ENCODE results near the gene FOXP1. TPM values are rescaled to one million over a fixed set of nuclear protein-coding genes. Genes with fewer than 3 reads are reported as not detected.

FOXP1 gene
- total RNA-seq, 4 donors from 2014 or later = 86.4 to 107 (median 93.8) TPM

DNA sequence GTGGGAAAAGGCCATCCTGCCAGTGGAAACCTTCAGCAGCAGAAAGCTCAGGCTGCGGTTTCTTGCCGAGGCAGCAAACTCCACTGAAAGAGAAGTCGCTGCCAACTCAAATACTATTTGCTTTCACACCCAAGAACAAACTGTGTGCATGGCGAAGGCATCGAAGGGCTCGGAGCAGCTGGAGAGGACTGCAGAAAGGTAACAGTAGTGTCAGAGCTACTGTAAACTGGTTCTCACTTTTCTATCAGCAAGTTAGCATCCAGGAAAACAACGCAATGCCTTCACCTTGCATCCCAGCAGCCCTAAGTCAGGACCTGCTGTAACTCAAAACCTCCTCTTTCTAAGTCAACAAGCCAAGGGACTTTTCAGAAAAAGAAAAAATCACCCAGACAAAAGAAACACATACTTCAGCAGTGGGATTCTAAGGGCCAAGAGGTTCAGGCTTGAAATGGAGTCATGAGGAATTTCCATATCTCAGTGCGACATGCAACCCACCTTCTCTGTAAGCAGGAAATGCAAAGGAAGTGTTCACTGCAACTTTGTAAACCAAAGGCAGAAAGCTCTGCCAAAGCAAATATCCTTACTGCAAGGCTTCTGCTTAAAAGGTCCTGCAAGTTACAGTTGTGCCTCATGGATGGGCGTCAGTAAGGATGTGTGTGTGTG lies 193.5 kb downstream of the FOXP1 start:
- Histone ChIP-seq H3K36me3 (no peaks in the 10 kb centered on the region), H3K4me1 (peaks cover 0 to 49% (median 15%) of the 10 kb centered on the region in 4 donors), H3K4me3 (peak overlapping the region in 2 of 4 donors; percentile 8 to 25), H3K27me3 (no peaks in the 10 kb centered on the region), H3K9me3 (no peaks in the 10 kb centered on the region), H3K27ac (peak overlapping the region in 2 of 4 donors; percentile 40 to 49)
- peak in 1 of 2 donors; percentile 32 for DNase-seq (ENCODE audit: low spot score in 2 of 2)
- peak in 1 of 2 donors; percentile 55 for TF ChIP-seq EP300 (IDR thresholded peaks at IDR 0.05)
- TF ChIP-seq POLR2A (IDR thresholded peaks at IDR 0.05) = no peak
- TF ChIP-seq, protein P1, sequence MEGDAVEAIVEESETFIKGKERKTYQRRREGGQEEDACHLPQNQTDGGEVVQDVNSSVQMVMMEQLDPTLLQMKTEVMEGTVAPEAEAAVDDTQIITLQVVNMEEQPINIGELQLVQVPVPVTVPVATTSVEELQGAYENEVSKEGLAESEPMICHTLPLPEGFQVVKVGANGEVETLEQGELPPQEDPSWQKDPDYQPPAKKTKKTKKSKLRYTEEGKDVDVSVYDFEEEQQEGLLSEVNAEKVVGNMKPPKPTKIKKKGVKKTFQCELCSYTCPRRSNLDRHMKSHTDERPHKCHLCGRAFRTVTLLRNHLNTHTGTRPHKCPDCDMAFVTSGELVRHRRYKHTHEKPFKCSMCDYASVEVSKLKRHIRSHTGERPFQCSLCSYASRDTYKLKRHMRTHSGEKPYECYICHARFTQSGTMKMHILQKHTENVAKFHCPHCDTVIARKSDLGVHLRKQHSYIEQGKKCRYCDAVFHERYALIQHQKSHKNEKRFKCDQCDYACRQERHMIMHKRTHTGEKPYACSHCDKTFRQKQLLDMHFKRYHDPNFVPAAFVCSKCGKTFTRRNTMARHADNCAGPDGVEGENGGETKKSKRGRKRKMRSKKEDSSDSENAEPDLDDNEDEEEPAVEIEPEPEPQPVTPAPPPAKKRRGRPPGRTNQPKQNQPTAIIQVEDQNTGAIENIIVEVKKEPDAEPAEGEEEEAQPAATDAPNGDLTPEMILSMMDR (IDR thresholded peaks at IDR 0.05) = no peak
- WGBS, 2 donors = 13% methylated on average over 9 of the region's 9 CpGs

DNA sequence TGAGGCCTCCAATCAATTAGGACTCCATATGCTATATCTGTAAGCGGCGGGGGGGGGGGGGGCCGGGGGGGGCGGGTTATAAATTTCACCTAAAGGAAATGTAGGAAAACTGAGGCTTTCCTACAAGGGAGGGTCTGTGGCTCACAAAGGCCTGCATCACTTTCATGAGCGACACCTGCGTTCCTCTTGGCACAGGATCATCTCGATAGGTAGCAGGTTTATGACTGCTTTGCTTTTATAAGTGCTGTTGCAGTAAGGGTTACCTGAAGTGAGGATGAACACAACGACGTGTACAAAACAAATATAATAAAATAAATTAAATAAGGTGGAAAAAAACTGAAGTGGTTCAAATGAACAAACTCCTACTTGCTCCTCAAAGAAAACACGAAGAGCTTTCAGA lies 194.3 kb downstream of the FOXP1 start:
- peaks cover 0 to 57% (median 15%) of the 10 kb centered on the region in 4 donors for H3K4me1 ChIP-seq
- no peak for TF ChIP-seq POLR2A (IDR thresholded peaks at IDR 0.05)
- TF ChIP-seq, protein P1 (IDR thresholded peaks at IDR 0.05) = no peak
- TF ChIP-seq EP300 (IDR thresholded peaks at IDR 0.05) = no peak
- H3K9me3 ChIP-seq = no peaks in the 10 kb centered on the region
- H3K27ac ChIP-seq = peak overlapping the region in 1 of 4 donors; percentile 18
- no peaks in the 10 kb centered on the region for H3K36me3 ChIP-seq
- H3K4me3 ChIP-seq = no peak overlapping the region
- WGBS, 2 donors = 57 to 59% methylated on average over 10 of the region's 10 CpGs
- no peak for DNase-seq (ENCODE audit: low spot score in 2 of 2)
- H3K27me3 ChIP-seq = no peaks in the 10 kb centered on the region

GRCh38 chr3:71388535-71389120 lies 194.9 kb downstream of the FOXP1 start:
- H3K9me3 ChIP-seq = no peaks in the 10 kb centered on the region
- H3K27ac ChIP-seq = no peak overlapping the region
- TF ChIP-seq EP300 (IDR thresholded peaks at IDR 0.05) (no peak), POLR2A (IDR thresholded peaks at IDR 0.05) (no peak)
- TF ChIP-seq, protein P1 (IDR thresholded peaks at IDR 0.05) = no peak
- peaks cover 0 to 58% (median 15%) of the 10 kb centered on the region in 4 donors for H3K4me1 ChIP-seq
- H3K4me3 ChIP-seq = no peak overlapping the region
- no peaks in the 10 kb centered on the region for H3K27me3 ChIP-seq
- no peaks in the 10 kb centered on the region for H3K36me3 ChIP-seq
- no peak for DNase-seq (ENCODE audit: low spot score in 2 of 2)
- WGBS, 2 donors = 76 to 86% methylated on average over 6 of the region's 6 CpGs

GRCh38 chr3:71387586-71387985 lies 195.9 kb downstream of the FOXP1 start:
- Histone ChIP-seq H3K4me1 (peaks cover 0 to 58% (median 15%) of the 10 kb centered on the region in 4 donors), H3K9me3 (no peaks in the 10 kb centered on the region), H3K27me3 (no peaks in the 10 kb centered on the region), H3K27ac (no peak overlapping the region), H3K36me3 (no peaks in the 10 kb centered on the region), H3K4me3 (no peak overlapping the region)
- TF ChIP-seq POLR2A (IDR thresholded peaks at IDR 0.05) = no peak
- DNase-seq (ENCODE audit: low spot score in 2 of 2) = no peak
- WGBS, 2 donors = 87 to 88% methylated on average over 8 of the region's 8 CpGs

GRCh38 chr3:71384837-71385716 lies 198.5 kb downstream of the FOXP1 start:
- Histone ChIP-seq H3K36me3 (no peaks in the 10 kb centered on the region), H3K9me3 (no peaks in the 10 kb centered on the region), H3K27ac (no peak overlapping the region), H3K4me1 (peaks cover 0 to 36% (median 9%) of the 10 kb centered on the region in 4 donors), H3K27me3 (no peaks in the 10 kb centered on the region), H3K4me3 (no peak overlapping the region)
- DNase-seq (ENCODE audit: low spot score in 2 of 2) = no peak
- 51 to 67% methylated on average over 7 of the region's 7 CpGs for WGBS, 2 donors
- no peak for TF ChIP-seq EP300 (IDR thresholded peaks at IDR 0.05)
- TF ChIP-seq POLR2A (IDR thresholded peaks at IDR 0.05) = no peak
- TF ChIP-seq, protein P1 (IDR thresholded peaks at IDR 0.05) = no peak
